ENCODE results near the gene SIK3. TPM values are rescaled to one million over a fixed set of nuclear protein-coding genes. Genes with fewer than 3 reads are reported as not detected.
"Not testable (repeated sequence)": the region's sequence is repeated elsewhere in the genome, so short reads cannot be mapped to it uniquely, and the experiment has no call there.

SIK3 gene
- total and polyA plus RNA-seq, 3 experiments from 2014 or later = 33.9 to 48.7 (median 42.8) TPM

- no peaks in the 10 kb centered on the region for H3K27me3 ChIP-seq (ENCODE audit: insufficient read depth, low read length, poor library complexity, severe bottlenecking)
- H3K9me3 ChIP-seq (ENCODE audit: low read length) = no peaks in the 10 kb centered on the region
- Mint-ChIP-seq H3K27me3 (peaks cover 0 to 6% of the 10 kb centered on the region in 2 donors), H3K4me1 (peaks cover 47 to 77% (median 63%) of the 10 kb centered on the region in 3 donors), H3K36me3 (peaks cover 0 to 29% (median 5%) of the 10 kb centered on the region in 3 donors), H3K9me3 (peaks cover 0 to 1% (median 0%) of the 10 kb centered on the region in 5 donors), H3K27ac (peak overlapping the region in 4 of 8 donors; percentile 20 to 68 (median 44)), H3K4me3 (no peak overlapping the region)
- ChIA-PET CTCF (no interaction called here), POLR2A (interaction anchor here (0.6 kb wide), 1 partner anchor 90 kb away, joined by 3 read pairs; no protein-coding TSS in a partner anchor)
- no peaks in the 10 kb centered on the region for H3K4me1 ChIP-seq (ENCODE audit: insufficient read depth, low read length)
- H3K36me3 ChIP-seq (ENCODE audit: insufficient read depth, low read length) = no peaks in the 10 kb centered on the region
- DNase-seq = no peak
- H3K4me3 ChIP-seq (ENCODE audit: low read length) = no peak overlapping the region
- H3K27ac ChIP-seq (ENCODE audit: low read depth, low read length) = no peak overlapping the region
Measured at GRCh38 chr11:117054382-117054781, 43.8 kb downstream of the SIK3 start.

- H3K36me3 Mint-ChIP-seq = peaks cover 0 to 25% (median 7%) of the 10 kb centered on the region in 3 donors
- peaks cover 0 to 1% (median 0%) of the 10 kb centered on the region in 5 donors for H3K9me3 Mint-ChIP-seq
Measured at GRCh38 chr11:117052196-117053149, 45.8 kb downstream of the SIK3 start.

GRCh38 chr11:117050121-117050520 is 48.1 kb downstream of the SIK3 start:
- H3K4me3 Mint-ChIP-seq; H3K9me3 Mint-ChIP-seq; H3K9me3 ChIP-seq (ENCODE audit: low read length); H3K27ac ChIP-seq (ENCODE audit: low read depth, low read length); H3K4me3 ChIP-seq (ENCODE audit: low read length); POLR2A ChIA-PET; H3K36me3 ChIP-seq (ENCODE audit: insufficient read depth, low read length); H3K27ac Mint-ChIP-seq; H3K27me3 Mint-ChIP-seq; H3K4me1 ChIP-seq (ENCODE audit: insufficient read depth, low read length); DNase-seq; H3K27me3 ChIP-seq (ENCODE audit: insufficient read depth, low read length, poor library complexity, severe bottlenecking): not testable (repeated sequence)
- CTCF ChIA-PET = interaction anchor here (1.2 kb wide), 1 partner anchor 43 kb away, joined by 3 read pairs; no protein-coding TSS in a partner anchor
- H3K36me3 Mint-ChIP-seq = peaks cover 0 to 19% (median 5%) of the 10 kb centered on the region in 3 donors
- peaks cover 37 to 72% (median 55%) of the 10 kb centered on the region in 3 donors for H3K4me1 Mint-ChIP-seq

More at GRCh38 chr11:117052196-117053149, 45.8 kb downstream of the SIK3 start:
- Mint-ChIP-seq H3K27me3 (peaks cover 0 to 6% of the 10 kb centered on the region in 2 donors), H3K4me3 (peak overlapping the region in 1 of 7 donors; percentile 58), H3K27ac (peak overlapping the region in 1 of 8 donors; percentile 73), H3K4me1 (peaks cover 33 to 70% (median 49%) of the 10 kb centered on the region in 3 donors)
- CTCF ChIA-PET = interaction anchor here (1.4 kb wide), 1 partner anchor 24 kb away, joined by 3 read pairs; no protein-coding TSS in a partner anchor
- no peaks in the 10 kb centered on the region for H3K4me1 ChIP-seq (ENCODE audit: insufficient read depth, low read length)
- no peak for DNase-seq
- no peaks in the 10 kb centered on the region for H3K9me3 ChIP-seq (ENCODE audit: low read length)
- H3K4me3 ChIP-seq (ENCODE audit: low read length) = no peak overlapping the region
- POLR2A ChIA-PET = no interaction called here
- no peaks in the 10 kb centered on the region for H3K36me3 ChIP-seq (ENCODE audit: insufficient read depth, low read length)
- H3K27ac ChIP-seq (ENCODE audit: low read depth, low read length) = no peak overlapping the region
- no peaks in the 10 kb centered on the region for H3K27me3 ChIP-seq (ENCODE audit: insufficient read depth, low read length, poor library complexity, severe bottlenecking)

- CTCF ChIA-PET = interaction anchor here (1.6 kb wide), 1 partner anchor 31 kb away, joined by 4 read pairs; no protein-coding TSS in a partner anchor
- H3K27me3 ChIP-seq (ENCODE audit: insufficient read depth, low read length, poor library complexity, severe bottlenecking); H3K27me3 Mint-ChIP-seq; H3K9me3 Mint-ChIP-seq; H3K9me3 ChIP-seq (ENCODE audit: low read length); H3K36me3 ChIP-seq (ENCODE audit: insufficient read depth, low read length); H3K4me3 ChIP-seq (ENCODE audit: low read length); DNase-seq; H3K4me3 Mint-ChIP-seq; POLR2A ChIA-PET; H3K4me1 ChIP-seq (ENCODE audit: insufficient read depth, low read length); H3K27ac ChIP-seq (ENCODE audit: low read depth, low read length): not testable (repeated sequence)
- peaks cover 0 to 17% (median 5%) of the 10 kb centered on the region in 3 donors for H3K36me3 Mint-ChIP-seq
- H3K27ac Mint-ChIP-seq = peak overlapping the region in 1 of 8 donors; percentile 21
- peaks cover 56 to 80% (median 67%) of the 10 kb centered on the region in 3 donors for H3K4me1 Mint-ChIP-seq
Measured at GRCh38 chr11:117046627-117047026, 51.6 kb downstream of the SIK3 start.

- Mint-ChIP-seq H3K27ac (peak overlapping the region in 3 of 8 donors; percentile 0 to 55 (median 2)), H3K4me3 (no peak overlapping the region), H3K9me3 (no peaks in the 10 kb centered on the region)
Measured at GRCh38 chr11:117045956-117046355, 52.3 kb downstream of the SIK3 start.

GRCh38 chr11:117045196-117045595 is 53.0 kb downstream of the SIK3 start:
- Mint-ChIP-seq H3K4me3 (peak overlapping the region in 1 of 7 donors; percentile 26), H3K27me3 (no peaks in the 10 kb centered on the region), H3K36me3 (peaks cover 0 to 11% (median 2%) of the 10 kb centered on the region in 3 donors), H3K4me1 (peaks cover 63 to 86% (median 74%) of the 10 kb centered on the region in 3 donors), H3K9me3 (no peaks in the 10 kb centered on the region), H3K27ac (peak overlapping the region in 5 of 8 donors; percentile 10 to 71 (median 61))
- no peaks in the 10 kb centered on the region for H3K9me3 ChIP-seq (ENCODE audit: low read length)
- CTCF ChIA-PET = interaction anchor here (0.9 kb wide), 1 partner anchor 28 kb away, joined by 3 read pairs; no protein-coding TSS in a partner anchor
- POLR2A ChIA-PET = no interaction called here
- no peaks in the 10 kb centered on the region for H3K27me3 ChIP-seq (ENCODE audit: insufficient read depth, low read length, poor library complexity, severe bottlenecking)
- peaks cover 12% of the 10 kb centered on the region for H3K4me1 ChIP-seq (ENCODE audit: insufficient read depth, low read length)
- H3K4me3 ChIP-seq (ENCODE audit: low read length) = no peak overlapping the region
- no peaks in the 10 kb centered on the region for H3K36me3 ChIP-seq (ENCODE audit: insufficient read depth, low read length)
- no peak overlapping the region for H3K27ac ChIP-seq (ENCODE audit: low read depth, low read length)
- DNase-seq = no peak

More at GRCh38 chr11:117045956-117046355, 52.3 kb downstream of the SIK3 start:
- H3K36me3 ChIP-seq (ENCODE audit: insufficient read depth, low read length) = no peaks in the 10 kb centered on the region
- no peak overlapping the region for H3K4me3 ChIP-seq (ENCODE audit: low read length)
- peaks cover 9% of the 10 kb centered on the region for H3K4me1 ChIP-seq (ENCODE audit: insufficient read depth, low read length)
- CTCF ChIA-PET = interaction anchor here (0.9 to 1.6 kb wide), 2 partner anchors 29 to 31 kb away, joined by 3 to 4 read pairs; no protein-coding TSS in a partner anchor
- H3K27me3 ChIP-seq (ENCODE audit: insufficient read depth, low read length, poor library complexity, severe bottlenecking) = no peaks in the 10 kb centered on the region
- H3K9me3 ChIP-seq (ENCODE audit: low read length) = no peaks in the 10 kb centered on the region
- H3K27ac ChIP-seq (ENCODE audit: low read depth, low read length) = no peak overlapping the region
- POLR2A ChIA-PET = no interaction called here
- DNase-seq = no peak
- Mint-ChIP-seq H3K4me1 (peaks cover 61 to 83% (median 70%) of the 10 kb centered on the region in 3 donors), H3K36me3 (peaks cover 0 to 15% (median 5%) of the 10 kb centered on the region in 3 donors), H3K27me3 (peaks cover 0 to 2% of the 10 kb centered on the region in 2 donors)

GRCh38 chr11:117044287-117045035 is 53.8 kb downstream of the SIK3 start:
- Mint-ChIP-seq H3K4me3 (peak overlapping the region in 2 of 7 donors; percentile 4 to 26), H3K36me3 (peaks cover 0 to 10% (median 2%) of the 10 kb centered on the region in 3 donors), H3K9me3 (no peaks in the 10 kb centered on the region), H3K27ac (peak overlapping the region in 7 of 8 donors; percentile 26 to 71 (median 61)), H3K4me1 (peaks cover 68 to 89% (median 81%) of the 10 kb centered on the region in 3 donors), H3K27me3 (no peaks in the 10 kb centered on the region)
- Histone ChIP-seq H3K9me3 (ENCODE audit: low read length) (no peaks in the 10 kb centered on the region), H3K36me3 (ENCODE audit: insufficient read depth, low read length) (no peaks in the 10 kb centered on the region), H3K4me1 (ENCODE audit: insufficient read depth, low read length) (peaks cover 18% of the 10 kb centered on the region), H3K27ac (ENCODE audit: low read depth, low read length) (no peak overlapping the region), H3K4me3 (ENCODE audit: low read length) (no peak overlapping the region), H3K27me3 (ENCODE audit: insufficient read depth, low read length, poor library complexity, severe bottlenecking) (no peaks in the 10 kb centered on the region)
- DNase-seq = no peak
- ChIA-PET CTCF (no interaction called here), POLR2A (no interaction called here)

Measured in CD8-positive, alpha-beta memory T cell (primary cell).